Measurements from ENCODE around the gene EEA1. TPM values are rescaled to one million over a fixed set of nuclear protein-coding genes. Genes with fewer than 3 reads are reported as not detected.
"Not testable (repeated sequence)": the region's sequence is repeated elsewhere in the genome, so short reads cannot be mapped to it uniquely, and the experiment has no call there.

The EEA1 gene
- total and polyA plus RNA-seq, 12 donors, result 2.5 to 36.9 (median 21.4) TPM

DNA sequence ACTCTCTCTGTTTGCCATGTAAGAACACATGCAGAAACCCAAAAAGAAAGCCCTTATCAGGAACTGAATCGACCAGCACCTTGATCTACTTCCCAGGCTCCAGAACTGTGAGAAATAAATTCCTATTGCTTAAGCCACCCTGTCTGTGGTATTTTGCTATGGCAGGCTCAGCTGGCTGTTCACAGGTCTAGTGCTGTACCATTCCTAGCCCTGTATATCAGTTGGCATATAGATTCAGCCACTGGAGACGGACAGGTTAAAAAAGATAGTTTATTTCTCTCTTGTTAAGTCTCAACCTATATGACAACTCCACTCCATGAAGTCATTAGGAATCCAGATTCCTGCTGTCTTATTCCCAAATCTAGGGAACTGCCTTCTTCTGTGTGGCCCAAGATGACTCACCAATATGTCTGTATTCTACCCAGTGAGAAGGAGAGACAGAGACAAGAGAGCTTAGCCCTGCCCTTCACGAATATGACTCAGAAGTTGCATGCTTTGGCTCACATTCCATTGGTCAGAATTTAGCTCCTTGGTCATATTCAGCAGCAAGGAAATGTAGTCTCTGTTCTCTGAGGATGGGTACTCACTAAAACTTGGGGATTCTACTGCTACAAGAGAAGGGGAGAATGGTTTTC, 169.3 kb downstream of the EEA1 start:
- no peak overlapping the region for H3K4me3 ChIP-seq

DNA sequence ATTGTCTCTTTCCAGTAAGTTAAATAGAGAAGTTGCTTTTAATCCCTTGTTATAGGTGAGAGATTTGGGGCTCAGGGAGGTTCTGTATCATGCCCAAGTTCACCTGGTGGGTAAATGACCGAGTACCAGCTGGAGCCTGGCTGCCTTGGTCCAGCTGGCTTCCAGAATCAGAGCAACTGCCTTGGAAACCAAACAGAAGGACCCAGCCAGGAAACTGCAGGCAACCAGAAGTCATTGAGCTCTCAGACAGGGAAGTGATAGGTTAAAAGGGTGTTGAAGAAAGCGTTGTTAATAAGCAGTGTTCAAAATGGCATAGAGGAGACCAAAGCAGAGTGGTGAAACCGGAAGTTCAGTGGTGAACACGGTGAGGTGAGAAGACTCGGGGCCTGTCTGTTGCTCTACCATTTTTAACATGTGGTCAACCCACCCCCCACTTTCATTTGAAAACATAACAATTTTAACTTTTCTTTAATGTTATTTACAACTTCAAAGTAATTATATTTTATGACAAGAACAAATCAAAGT, 171.4 kb downstream of the EEA1 start:
- intact Hi-C loops (cut with DNase I), result no loop called here
- Histone ChIP-seq H3K4me1 (replicated peaks in 1 of 2) (no peaks in the 10 kb centered on the region), H3K4me3 (no peak overlapping the region), H3K27me3 (no peaks in the 10 kb centered on the region), H3K27ac (no peak overlapping the region), H3K36me3 (replicated peaks in 1 of 2) (no peaks in the 10 kb centered on the region), H3K9me3 (replicated peaks in 1 of 3) (no peaks in the 10 kb centered on the region)
- no peak for TF ChIP-seq POLR2A (IDR thresholded peaks at IDR 0.05)
- TF ChIP-seq, protein P1, sequence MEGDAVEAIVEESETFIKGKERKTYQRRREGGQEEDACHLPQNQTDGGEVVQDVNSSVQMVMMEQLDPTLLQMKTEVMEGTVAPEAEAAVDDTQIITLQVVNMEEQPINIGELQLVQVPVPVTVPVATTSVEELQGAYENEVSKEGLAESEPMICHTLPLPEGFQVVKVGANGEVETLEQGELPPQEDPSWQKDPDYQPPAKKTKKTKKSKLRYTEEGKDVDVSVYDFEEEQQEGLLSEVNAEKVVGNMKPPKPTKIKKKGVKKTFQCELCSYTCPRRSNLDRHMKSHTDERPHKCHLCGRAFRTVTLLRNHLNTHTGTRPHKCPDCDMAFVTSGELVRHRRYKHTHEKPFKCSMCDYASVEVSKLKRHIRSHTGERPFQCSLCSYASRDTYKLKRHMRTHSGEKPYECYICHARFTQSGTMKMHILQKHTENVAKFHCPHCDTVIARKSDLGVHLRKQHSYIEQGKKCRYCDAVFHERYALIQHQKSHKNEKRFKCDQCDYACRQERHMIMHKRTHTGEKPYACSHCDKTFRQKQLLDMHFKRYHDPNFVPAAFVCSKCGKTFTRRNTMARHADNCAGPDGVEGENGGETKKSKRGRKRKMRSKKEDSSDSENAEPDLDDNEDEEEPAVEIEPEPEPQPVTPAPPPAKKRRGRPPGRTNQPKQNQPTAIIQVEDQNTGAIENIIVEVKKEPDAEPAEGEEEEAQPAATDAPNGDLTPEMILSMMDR (IDR thresholded peaks at IDR 0.05), result no peak
- DNase-seq, result no peak
- 82 to 86% (median 84%) methylated on average over 5 of the region's 5 CpGs for WGBS, 4 donors

More for the DNA sequence above, 169.3 kb downstream of the EEA1 start:
- Histone ChIP-seq H3K27me3 (no peaks in the 10 kb centered on the region), H3K27ac (no peak overlapping the region), H3K36me3 (replicated peaks in 1 of 2) (no peaks in the 10 kb centered on the region), H3K4me1 (replicated peaks in 1 of 2) (no peaks in the 10 kb centered on the region), H3K9me3 (replicated peaks in 1 of 3) (no peaks in the 10 kb centered on the region)
- DNase-seq, result peak in 4 of 7 donors; percentile 44 to 63 (median 49)
- no peak for TF ChIP-seq POLR2A (IDR thresholded peaks at IDR 0.05)
- TF ChIP-seq, protein P1 (IDR thresholded peaks at IDR 0.05), result no peak
- WGBS, 4 donors, result 51 to 74% (median 58%) methylated on average over 3 of the region's 3 CpGs
- intact Hi-C loops (cut with DNase I), result no loop called here

DNA sequence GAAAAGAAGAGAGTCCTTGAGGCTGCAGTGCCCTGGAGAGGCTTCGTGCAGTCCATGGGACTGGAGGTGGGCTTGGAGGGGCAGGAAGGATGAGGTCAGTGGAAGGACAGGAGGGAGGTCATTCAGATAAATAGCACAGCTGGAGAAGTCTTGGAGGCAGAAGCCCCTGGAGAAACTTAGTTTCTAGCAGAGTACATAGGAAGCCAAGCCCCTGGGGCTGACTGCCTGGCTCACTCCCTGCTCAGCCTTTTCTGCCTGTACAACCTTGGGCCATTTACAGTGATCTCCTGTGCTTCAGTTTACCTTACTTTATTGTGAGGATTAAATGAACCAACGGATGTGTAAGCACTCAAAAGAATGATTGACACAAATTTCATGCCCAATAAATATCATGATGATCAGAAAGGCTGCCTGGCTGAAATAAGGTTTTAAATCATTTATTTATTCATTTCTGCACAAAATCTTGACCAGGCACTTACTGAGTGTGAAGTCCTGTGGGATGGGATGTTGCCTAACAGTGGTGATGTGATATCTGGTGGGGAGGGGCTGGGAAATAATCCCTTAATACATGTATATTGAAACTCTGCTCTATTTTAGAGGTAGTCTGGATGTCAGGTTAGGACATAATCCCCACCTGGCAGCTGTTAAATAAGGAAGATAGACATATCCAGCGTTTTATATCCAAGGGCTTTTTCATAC, 172.0 kb downstream of the EEA1 start:
- 67 to 74% (median 71%) methylated on average over 3 of the region's 3 CpGs for WGBS, 4 donors
- TF ChIP-seq POLR2A (IDR thresholded peaks at IDR 0.05), result no peak
- TF ChIP-seq, protein P1 (IDR thresholded peaks at IDR 0.05), result no peak
- H3K36me3 ChIP-seq (replicated peaks in 1 of 2), result no peaks in the 10 kb centered on the region
- no peak overlapping the region for H3K27ac ChIP-seq
- no peak for DNase-seq
- H3K9me3 ChIP-seq (replicated peaks in 1 of 3), result no peaks in the 10 kb centered on the region
- H3K4me1 ChIP-seq (replicated peaks in 1 of 2), result no peaks in the 10 kb centered on the region
- intact Hi-C loops (cut with DNase I), result no loop called here
- H3K27me3 ChIP-seq, result no peaks in the 10 kb centered on the region
- H3K4me3 ChIP-seq, result no peak overlapping the region

DNA sequence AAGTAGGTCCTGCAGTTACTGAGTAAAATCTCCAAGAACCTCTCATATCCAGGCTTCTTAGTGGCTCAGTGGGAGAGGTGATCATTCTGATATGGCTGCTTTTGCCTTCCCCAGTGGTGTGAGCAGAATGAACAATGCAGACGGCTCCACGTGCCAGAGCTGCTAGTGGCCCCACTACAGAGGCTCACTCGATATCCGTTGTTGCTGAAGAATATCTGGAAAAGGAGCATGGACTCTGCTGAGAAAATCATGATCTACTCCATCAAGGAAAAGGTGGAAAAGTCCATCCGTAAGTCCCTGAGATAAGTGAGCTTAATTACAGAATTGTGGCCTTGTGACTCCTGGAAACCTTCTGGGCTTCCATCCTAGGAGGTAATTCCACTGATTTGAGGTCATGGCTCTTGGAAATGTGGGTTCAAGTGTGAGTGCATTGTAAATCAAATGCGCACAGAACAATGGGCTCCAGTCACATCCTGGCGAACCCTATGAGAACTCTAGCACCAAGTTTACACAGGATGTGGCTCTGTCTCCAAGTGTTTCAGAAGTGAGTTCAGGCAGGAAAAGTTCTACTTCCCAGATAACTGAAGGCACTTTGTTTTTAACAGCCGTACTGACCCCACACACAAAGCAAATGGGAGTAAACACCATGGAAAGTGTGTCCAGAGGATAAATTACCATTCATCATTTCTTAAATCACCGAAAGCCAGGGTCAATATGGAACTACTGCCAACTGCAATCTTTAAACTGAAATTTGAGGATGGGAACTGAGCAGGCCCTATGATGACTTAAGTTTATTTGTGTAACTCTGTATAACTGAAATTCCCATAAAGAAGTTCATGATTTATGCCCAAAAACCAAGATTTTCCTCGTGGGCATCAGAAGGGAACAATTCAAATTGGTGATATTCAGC, 174.9 kb downstream of the EEA1 start:
- TF ChIP-seq, protein P1 (IDR thresholded peaks at IDR 0.05), result no peak
- no peak for TF ChIP-seq POLR2A (IDR thresholded peaks at IDR 0.05)
- Histone ChIP-seq H3K4me1 (replicated peaks in 1 of 2) (no peaks in the 10 kb centered on the region), H3K4me3 (no peak overlapping the region), H3K27ac (peak overlapping the region in 1 of 5 donors; percentile 40), H3K36me3 (replicated peaks in 1 of 2) (no peaks in the 10 kb centered on the region), H3K9me3 (replicated peaks in 1 of 3) (no peaks in the 10 kb centered on the region), H3K27me3 (no peaks in the 10 kb centered on the region)
- DNase-seq, result peak in 4 of 7 donors; percentile 10 to 68 (median 27)
- WGBS, 4 donors, result 60 to 71% (median 67%) methylated on average over 10 of the region's 10 CpGs
- intact Hi-C loops (cut with DNase I), result no loop called here

DNA sequence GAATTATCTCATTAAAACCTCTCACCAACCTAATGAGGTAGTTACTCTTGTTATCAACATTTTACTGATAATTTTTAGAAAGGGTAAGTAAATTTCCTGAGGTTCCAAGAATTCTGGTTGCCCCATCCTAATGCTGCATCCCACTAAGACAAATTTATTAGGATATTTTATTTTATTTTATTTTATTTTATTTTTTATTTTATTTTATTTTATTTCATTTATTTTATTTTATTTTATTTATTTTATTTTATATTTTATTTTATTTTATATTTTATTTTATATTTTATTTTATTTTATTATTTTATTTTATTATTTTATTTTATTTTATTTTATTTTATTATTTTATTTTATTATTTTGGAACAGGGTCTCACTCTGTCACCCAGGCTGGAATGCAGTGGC, 179.4 kb downstream of the EEA1 start:
- H3K36me3 ChIP-seq (replicated peaks in 1 of 2); H3K27ac ChIP-seq; H3K9me3 ChIP-seq (replicated peaks in 1 of 3); H3K4me3 ChIP-seq; H3K4me1 ChIP-seq (replicated peaks in 1 of 2); DNase-seq; H3K27me3 ChIP-seq; intact Hi-C loops (cut with DNase I): not testable (repeated sequence)
